B cell (primary cell): ENCODE data around the gene YY1. TPM values are rescaled to one million over a fixed set of nuclear protein-coding genes. Genes with fewer than 3 reads are reported as not detected.

Source experiments
- ATAC-seq: fragments of 200-7000 bp; cut with Tn5 transposase; one replicate; pipeline ENCODE4 v1.10.0; 2021; ENCODE audit warnings: low read depth, mild to moderate bottlenecking, moderate number of reproducible peaks, moderate library complexity
- CTCF ChIA-PET: fragments of 350-600 bp; sonication (Branson Sonifier 250); formaldehyde crosslinking; loops from one replicate; lab custom pipeline; 2021; ENCODE audit warnings: antibody characterized with exemption, inconsistent platforms; lab: Charles Lee
- POLR2A ChIA-PET: fragments of 350-600 bp; sonication (Branson Sonifier 250); formaldehyde crosslinking; loops from one replicate; lab custom pipeline; 2021; ENCODE audit warnings: antibody characterized with exemption; lab: Charles Lee
- DNase-seq: peaks from one replicate; pipeline ENCODE4 v3.0.0; 2013
- H2AFZ ChIP-seq: 2 replicates; pipeline ENCODE4 v1.6.1; 2012; ENCODE audit warnings: mild to moderate bottlenecking, low read depth, low read length; ENCODE audit not compliant: insufficient read depth, poor library complexity, severe bottlenecking
- H3K27ac ChIP-seq, 2 donors: 1 replicate in 1 of 2; 2 replicates in 1 of 2; pipeline ENCODE4 v1.5.1; 2012 to 2013; ENCODE audit warnings: low read length in 2 of 2, mild to moderate bottlenecking in 2 of 2, moderate library complexity in 1 of 2
- H3K27me3 ChIP-seq, 4 experiments: fragments of 200-600 bp in 1 of 4; sonication (generic) in 1 of 4; replicated peaks in 1 of 4; 1 replicate in 2 of 4; 2 replicates in 2 of 4; pipeline versions ENCODE4 v1.6.1 to v1.7.0; 2013 to 2016; ENCODE audit warnings: low read length in 3 of 4, mild to moderate bottlenecking in 2 of 4, mixed read lengths in 1 of 4, moderate library complexity in 1 of 4; ENCODE audit not compliant: insufficient read depth in 4 of 4, control insufficient read depth in 3 of 4; ENCODE audit errors: control extremely low read depth in 1 of 4
- H3K36me3 ChIP-seq, 2 experiments: replicated peaks in 1 of 2; 1 replicate in 1 of 2; 2 replicates in 1 of 2; pipeline versions ENCODE4 v1.6.1 to v1.7.1; 2013; ENCODE audit warnings: low read length in 1 of 2; ENCODE audit not compliant: insufficient read depth in 2 of 2, control insufficient read depth in 1 of 2; ENCODE audit errors: control extremely low read depth in 1 of 2, extremely low read depth in 1 of 2
- H3K4me1 ChIP-seq, 2 donors: fragments of 200-600 bp in 1 of 2; sonication (generic) in 1 of 2; 1 replicate in 1 of 2; 2 replicates in 1 of 2; pipeline versions ENCODE4 v1.5.1 to v1.6.1; 2013 to 2017; ENCODE audit warnings: low read length in 2 of 2; ENCODE audit not compliant: control insufficient read depth in 2 of 2, insufficient read depth in 2 of 2
- H3K4me2 ChIP-seq: replicated peaks from 2 replicates; pipeline ENCODE3; 2012; ENCODE audit warnings: mild to moderate bottlenecking, low read depth, low read length; ENCODE audit not compliant: poor library complexity, severe bottlenecking
- H3K4me3 ChIP-seq, 5 experiments: fragments of 200-600 bp in 1 of 5; sonication (generic) in 1 of 5; 1 replicate in 3 of 5; 2 replicates in 2 of 5; pipeline versions ENCODE4 v1.5.1 to v1.7.0; 2011 to 2016; ENCODE audit warnings: low read length in 4 of 5, mild to moderate bottlenecking in 4 of 5, low read depth in 2 of 5, control low read depth in 1 of 5, moderate library complexity in 1 of 5; ENCODE audit not compliant: insufficient read depth in 1 of 5; ENCODE audit errors: control extremely low read depth in 1 of 5, extremely low read depth in 1 of 5
- H3K79me2 ChIP-seq: fragments of 200-600 bp; sonication (generic); one replicate; pipeline ENCODE4 v1.6.0; 2016; ENCODE audit warnings: low read length; ENCODE audit not compliant: control insufficient read depth, insufficient read depth
- H3K9ac ChIP-seq: fragments of 200-600 bp; sonication (generic); 2 replicates; pipeline ENCODE4 v1.6.1; 2017; ENCODE audit warnings: mild to moderate bottlenecking, low read length, moderate library complexity
- H3K9me3 ChIP-seq, 3 donors: one replicate each; pipeline versions ENCODE4 v1.6.1 to v1.7.1; 2013; ENCODE audit warnings: low read length in 2 of 3; ENCODE audit not compliant: control insufficient read depth in 2 of 3, insufficient read depth in 1 of 3; ENCODE audit errors: control extremely low read depth in 1 of 3
- H4K20me1 ChIP-seq: 2 replicates; pipeline ENCODE4 v1.6.0; 2012; ENCODE audit warnings: mild to moderate bottlenecking, low read length; ENCODE audit not compliant: insufficient read depth, control insufficient read depth, poor library complexity, severe bottlenecking
- H3K27ac Mint-ChIP-seq: one replicate; pipeline ENCODE4 v1.8.0; 2021; ENCODE audit warnings: mixed read lengths
- H3K27me3 Mint-ChIP-seq: one replicate; pipeline ENCODE4 v1.8.0; 2021; ENCODE audit warnings: mixed read lengths
- H3K4me1 Mint-ChIP-seq: one replicate; pipeline ENCODE4 v1.8.0; 2021; ENCODE audit warnings: mixed read lengths
- H3K4me3 Mint-ChIP-seq: one replicate; pipeline ENCODE4 v1.8.0; 2021; ENCODE audit warnings: mixed read lengths
- H3K9me3 Mint-ChIP-seq: one replicate; pipeline ENCODE4 v1.8.0; 2022; ENCODE audit warnings: mixed read lengths; ENCODE audit not compliant: insufficient read depth
- EZH2 ChIP-seq: IDR thresholded peaks from 2 replicates; pipeline ENCODE4 v1.6.1; 2012; ENCODE audit warnings: borderline replicate concordance, low read depth, mild to moderate bottlenecking, moderate library complexity, low read length; ENCODE audit not compliant: insufficient read depth, poor library complexity, severe bottlenecking
- WGBS: methylation state at CpG from one replicate; pipeline ENCODE4 v1.1.5; 2013; ENCODE audit warnings: missing lambda C conversion rate; ENCODE audit not compliant: insufficient coverage; 5-methylcytosine and 5-hydroxymethylcytosine counted together
- intact Hi-C: fragments of 100-400 bp; cut with micrococcal nuclease; formaldehyde crosslinking; loops from one replicate; pipeline ENCODE4 v1.10.0; 2022
- polyA plus RNA-seq: library from polyadenylated mRNA; depleted of rRNA; stranded (reverse); fragments of >200 nt; gene quantifications from 2 replicates; pipeline ENCODE4 v1.2.3, GENCODE V29; 2012
- total RNA-seq, 2 donors: library from RNA; stranded (reverse); fragments of 120-200 nt in 1 of 2; gene quantifications; 1 replicate in 1 of 2; 2 replicates in 1 of 2; pipeline versions ENCODE4 v1.2.3 to v1.2.4, GENCODE V29; 2013 to 2022
- TF ChIP-seq, protein P1 (sequence below): fragments of 200-600 bp; IDR thresholded peaks from one replicate; pipeline ENCODE4 v1.8.0; 2022; ENCODE audit warnings: antibody characterized with exemption, mild to moderate bottlenecking

YY1 gene
- total and polyA plus RNA-seq, 2 donors (not counting 1 experiment from before 2014, with no cell fraction given): 24.0 to 91.4 TPM

DNA sequence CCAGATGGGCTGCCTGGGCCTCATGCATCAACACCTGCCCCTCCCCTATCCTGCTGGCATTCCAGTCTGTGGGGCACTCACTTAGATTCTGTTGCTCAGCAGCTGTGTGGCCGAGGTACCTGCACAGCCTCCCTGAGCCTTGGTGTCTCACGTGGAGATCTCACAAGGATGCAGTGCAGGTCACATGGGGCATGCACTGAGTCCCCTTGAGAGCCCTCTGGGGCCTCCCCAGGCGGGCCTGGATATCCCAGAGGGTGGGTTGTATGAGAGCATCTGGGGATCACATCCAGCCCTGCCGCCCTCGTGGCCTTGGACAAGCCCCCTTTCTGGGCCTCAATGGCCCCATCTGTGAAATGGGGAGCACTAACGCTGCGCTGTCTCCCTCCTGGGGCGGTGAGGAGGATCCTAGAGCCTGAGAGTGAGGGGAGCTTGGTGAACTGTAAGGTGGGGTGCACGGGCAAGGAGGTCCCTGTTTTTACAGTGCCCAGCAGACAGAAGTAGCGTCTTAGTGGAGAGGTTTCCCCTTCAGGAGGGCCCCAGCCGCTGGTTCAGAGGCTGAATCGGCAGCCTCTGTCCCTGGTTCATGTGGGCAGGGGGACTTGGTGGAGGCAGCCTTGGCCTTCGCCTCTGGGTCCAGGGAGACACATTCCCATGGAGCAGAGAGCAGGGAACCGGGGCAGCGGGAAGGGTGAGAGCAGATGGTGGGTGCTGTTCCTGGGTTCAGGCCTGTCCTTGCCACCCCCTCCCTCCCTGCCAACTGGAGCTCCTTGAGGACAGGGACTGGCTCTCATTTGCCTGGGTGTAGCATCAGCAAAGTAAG lies 83.4 kb downstream of the YY1 start:
- WGBS: 90% methylated on average over 14 of the region's 15 CpGs
- ATAC-seq: no peak
- Mint-ChIP-seq H3K4me1 (peaks cover 5% of the 10 kb centered on the region), H3K4me3 (no peak overlapping the region), H3K27ac (peak overlapping the region; percentile 53), H3K9me3 (no peaks in the 10 kb centered on the region), H3K27me3 (no peaks in the 10 kb centered on the region)
- no peak overlapping the region for H3K27ac ChIP-seq
- H3K4me1 ChIP-seq: peaks cover 6 to 12% of the 10 kb centered on the region in 2 donors
- no peak for TF ChIP-seq EZH2
- H3K79me2 ChIP-seq: no peaks in the 10 kb centered on the region
- no peak overlapping the region for H3K4me2 ChIP-seq
- H3K36me3 ChIP-seq: no peaks in the 10 kb centered on the region
- intact Hi-C loops: no loop called here
- no peaks in the 10 kb centered on the region for H4K20me1 ChIP-seq
- ChIA-PET POLR2A (no interaction called here), CTCF (no interaction called here)
- DNase-seq: no peak
- no peaks in the 10 kb centered on the region for H3K27me3 ChIP-seq
- H3K9me3 ChIP-seq: no peaks in the 10 kb centered on the region
- H3K4me3 ChIP-seq: no peak overlapping the region
- H2AFZ ChIP-seq: no peak overlapping the region
- no peak overlapping the region for H3K9ac ChIP-seq

DNA sequence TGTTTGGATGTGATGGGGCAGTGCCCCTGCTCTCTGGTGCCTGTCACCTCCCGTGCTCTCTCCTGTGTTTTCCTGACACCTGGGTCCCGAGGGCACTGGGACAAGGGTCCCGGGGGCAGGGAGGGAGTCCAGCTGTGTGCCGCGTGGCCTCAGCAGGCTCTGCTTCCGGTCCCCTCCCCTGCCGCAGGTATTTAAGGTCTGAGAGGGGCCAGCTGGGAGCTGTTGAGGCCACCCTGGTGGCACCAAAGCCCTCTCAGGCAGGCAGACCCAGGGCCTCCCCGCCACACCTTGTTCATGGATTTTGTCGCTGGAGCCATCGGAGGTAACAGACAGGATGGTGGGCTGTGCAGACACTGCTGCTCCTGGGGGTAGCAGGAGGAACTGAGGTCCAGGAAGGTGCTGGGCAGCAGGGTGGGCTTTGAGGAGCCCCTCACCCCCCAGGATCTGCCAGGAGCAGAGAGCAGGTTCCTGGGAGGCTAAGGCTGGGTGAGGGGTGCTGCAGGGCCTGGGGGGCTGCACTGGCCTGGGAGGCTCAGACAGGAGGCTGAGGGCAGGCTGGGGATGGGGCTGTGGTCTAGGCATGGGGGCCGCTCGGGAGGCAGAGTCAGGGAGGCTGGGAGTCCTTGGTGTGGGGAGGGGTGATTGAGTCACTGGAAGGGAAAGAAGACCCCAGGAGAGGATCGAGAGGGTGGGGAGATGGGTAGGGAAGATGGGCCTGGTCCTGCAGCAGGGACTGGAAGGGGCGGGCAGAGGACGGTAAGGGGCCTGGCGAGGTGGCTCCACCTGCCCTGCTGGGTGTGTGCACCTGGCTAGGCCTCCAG lies 84.4 kb downstream of the YY1 start, which contains the start of gene SLC25A47:
Gene SLC25A47 (plus strand): TSS at position 219 of the 821 bp plus-strand sequence. CDS start 76 bp downstream, at position 295.
- no peak within 1 kb of the TSS for H2AFZ ChIP-seq
- no peaks in the 10 kb centered on the region for H3K9me3 Mint-ChIP-seq
- ChIA-PET CTCF (no interaction called here), POLR2A (no interaction called here)
- peak within 1 kb of the TSS; percentile 53 for H3K27ac Mint-ChIP-seq
- H3K36me3 ChIP-seq: no peaks in the 10 kb centered on the region
- H3K4me1 Mint-ChIP-seq: peaks cover 1% of the 10 kb centered on the region
- WGBS: 93% methylated on average over 16 of the region's 16 CpGs
- H3K4me3 ChIP-seq: no peak within 1 kb of the TSS
- H3K4me2 ChIP-seq: no peak within 1 kb of the TSS
- TF ChIP-seq, protein P1, sequence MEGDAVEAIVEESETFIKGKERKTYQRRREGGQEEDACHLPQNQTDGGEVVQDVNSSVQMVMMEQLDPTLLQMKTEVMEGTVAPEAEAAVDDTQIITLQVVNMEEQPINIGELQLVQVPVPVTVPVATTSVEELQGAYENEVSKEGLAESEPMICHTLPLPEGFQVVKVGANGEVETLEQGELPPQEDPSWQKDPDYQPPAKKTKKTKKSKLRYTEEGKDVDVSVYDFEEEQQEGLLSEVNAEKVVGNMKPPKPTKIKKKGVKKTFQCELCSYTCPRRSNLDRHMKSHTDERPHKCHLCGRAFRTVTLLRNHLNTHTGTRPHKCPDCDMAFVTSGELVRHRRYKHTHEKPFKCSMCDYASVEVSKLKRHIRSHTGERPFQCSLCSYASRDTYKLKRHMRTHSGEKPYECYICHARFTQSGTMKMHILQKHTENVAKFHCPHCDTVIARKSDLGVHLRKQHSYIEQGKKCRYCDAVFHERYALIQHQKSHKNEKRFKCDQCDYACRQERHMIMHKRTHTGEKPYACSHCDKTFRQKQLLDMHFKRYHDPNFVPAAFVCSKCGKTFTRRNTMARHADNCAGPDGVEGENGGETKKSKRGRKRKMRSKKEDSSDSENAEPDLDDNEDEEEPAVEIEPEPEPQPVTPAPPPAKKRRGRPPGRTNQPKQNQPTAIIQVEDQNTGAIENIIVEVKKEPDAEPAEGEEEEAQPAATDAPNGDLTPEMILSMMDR: no peak
- TF ChIP-seq EZH2: no peak
- H3K4me1 ChIP-seq: peaks cover 0 to 3% of the 10 kb centered on the region in 2 donors
- H3K27ac ChIP-seq: no peak within 1 kb of the TSS
- no peak within 1 kb of the TSS for H3K9ac ChIP-seq
- H4K20me1 ChIP-seq: no peaks in the 10 kb centered on the region
- no peak within 1 kb of the TSS for H3K4me3 Mint-ChIP-seq
- no peak for ATAC-seq
- H3K79me2 ChIP-seq: no peaks in the 10 kb centered on the region
- no peak for DNase-seq
- intact Hi-C loops: no loop called here
- no peaks in the 10 kb centered on the region for H3K9me3 ChIP-seq
- H3K27me3 Mint-ChIP-seq: no peaks in the 10 kb centered on the region
- no peaks in the 10 kb centered on the region for H3K27me3 ChIP-seq
